ENCODE measurements around the gene PMM1.

DNA sequence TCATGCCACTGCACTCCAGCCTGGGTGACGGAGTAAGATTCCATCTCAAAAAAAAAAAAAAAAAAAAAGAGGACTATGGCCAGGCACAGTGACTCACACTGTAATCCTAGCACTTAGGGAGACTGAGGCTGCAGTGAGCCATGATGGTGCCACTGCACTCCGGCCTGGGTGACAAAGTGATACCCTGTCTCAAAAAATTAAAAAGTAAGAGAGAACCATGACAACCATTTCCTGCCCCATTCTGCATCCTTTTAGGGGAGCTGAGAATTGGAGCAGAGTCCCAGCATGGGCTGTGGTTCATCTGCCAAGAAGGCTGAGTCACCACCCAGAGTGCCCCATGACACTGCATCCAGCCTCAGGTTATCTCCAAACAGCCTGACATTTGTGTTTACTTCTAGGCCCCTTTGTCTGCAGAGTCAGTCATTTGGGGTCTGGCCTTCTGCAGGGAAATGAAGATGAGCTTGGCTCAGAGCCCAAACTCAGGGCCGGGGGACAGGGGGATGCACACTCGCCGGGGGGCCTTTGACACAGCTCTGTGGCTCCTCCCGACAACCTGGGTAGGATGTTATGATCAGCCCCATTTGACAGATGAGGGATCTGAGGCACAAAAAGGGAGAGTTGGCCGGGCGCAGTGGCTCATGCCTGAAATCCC, 24.1 kb downstream of the PMM1 start:
- TF ChIP-seq EZH2phosphoT487 (IDR thresholded peaks at IDR 0.05; ENCODE audit: borderline replicate concordance, low read length), result no peak
- TF ChIP-seq, protein P1, sequence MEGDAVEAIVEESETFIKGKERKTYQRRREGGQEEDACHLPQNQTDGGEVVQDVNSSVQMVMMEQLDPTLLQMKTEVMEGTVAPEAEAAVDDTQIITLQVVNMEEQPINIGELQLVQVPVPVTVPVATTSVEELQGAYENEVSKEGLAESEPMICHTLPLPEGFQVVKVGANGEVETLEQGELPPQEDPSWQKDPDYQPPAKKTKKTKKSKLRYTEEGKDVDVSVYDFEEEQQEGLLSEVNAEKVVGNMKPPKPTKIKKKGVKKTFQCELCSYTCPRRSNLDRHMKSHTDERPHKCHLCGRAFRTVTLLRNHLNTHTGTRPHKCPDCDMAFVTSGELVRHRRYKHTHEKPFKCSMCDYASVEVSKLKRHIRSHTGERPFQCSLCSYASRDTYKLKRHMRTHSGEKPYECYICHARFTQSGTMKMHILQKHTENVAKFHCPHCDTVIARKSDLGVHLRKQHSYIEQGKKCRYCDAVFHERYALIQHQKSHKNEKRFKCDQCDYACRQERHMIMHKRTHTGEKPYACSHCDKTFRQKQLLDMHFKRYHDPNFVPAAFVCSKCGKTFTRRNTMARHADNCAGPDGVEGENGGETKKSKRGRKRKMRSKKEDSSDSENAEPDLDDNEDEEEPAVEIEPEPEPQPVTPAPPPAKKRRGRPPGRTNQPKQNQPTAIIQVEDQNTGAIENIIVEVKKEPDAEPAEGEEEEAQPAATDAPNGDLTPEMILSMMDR (IDR thresholded peaks at IDR 0.05; ENCODE audit: low read depth, low read length, poor library complexity, severe bottlenecking), result no peak
